ENCODE data around the gene ARID3A. TPM values are rescaled to one million over a fixed set of nuclear protein-coding genes. Genes with fewer than 3 reads are reported as not detected.
"Not testable (repeated sequence)": the region's sequence is repeated elsewhere in the genome, so short reads cannot be mapped to it uniquely, and the experiment has no call there.

Gene ARID3A
- total and polyA plus RNA-seq, 9 donors, result 1.1 to 8.1 (median 4.5) TPM

- Histone ChIP-seq H3K4me3 (no peak overlapping the region), H3K27ac (no peak overlapping the region), H3K36me3 (no peaks in the 10 kb centered on the region), H3K4me1 (ENCODE audit: insufficient read depth) (peaks cover 5% of the 10 kb centered on the region), H3K27me3 (no peaks in the 10 kb centered on the region), H3K9me3 (no peaks in the 10 kb centered on the region)
- TF ChIP-seq CTCF (IDR thresholded peaks at IDR 0.05), result no peak
- TF ChIP-seq EP300 (IDR thresholded peaks at IDR 0.05), result no peak
- TF ChIP-seq POLR2A (IDR thresholded peaks at IDR 0.05), result no peak
- WGBS, 3 donors, result 86 to 90% (median 87%) methylated on average over 30 of the region's 30 CpGs
- intact Hi-C loops (cut with DNase I), result no loop called here
- DNase-seq, result no peak
Observed at GRCh38 chr19:888581-889385, 37.1 kb upstream of the ARID3A start.

- H3K36me3 ChIP-seq, result no peaks in the 10 kb centered on the region
- 88 to 89% (median 88%) methylated on average over 23 to 26 of the region's 26 CpGs for WGBS, 3 donors
- TF ChIP-seq POLR2A (IDR thresholded peaks at IDR 0.05) (no peak), CTCF (IDR thresholded peaks at IDR 0.05) (no peak), EP300 (IDR thresholded peaks at IDR 0.05) (no peak)
- no peak for DNase-seq
- peaks cover 5% of the 10 kb centered on the region for H3K4me1 ChIP-seq (ENCODE audit: insufficient read depth)
- intact Hi-C loops (cut with DNase I), result loop anchor here in 1 of 4 donors (10.0 kb wide), 1 partner anchor 225 kb away; the partner anchor contains the start of gene RNF126
- no peaks in the 10 kb centered on the region for H3K27me3 ChIP-seq
- no peak overlapping the region for H3K4me3 ChIP-seq
- H3K9me3 ChIP-seq, result no peaks in the 10 kb centered on the region
- no peak overlapping the region for H3K27ac ChIP-seq
Observed at GRCh38 chr19:889662-890295, 36.1 kb upstream of the ARID3A start.

GRCh38 chr19:890831-891230 lies 35.0 kb upstream of the ARID3A start:
- no peak for TF ChIP-seq EP300 (IDR thresholded peaks at IDR 0.05)
- TF ChIP-seq CTCF (IDR thresholded peaks at IDR 0.05), result no peak
- no peak for TF ChIP-seq POLR2A (IDR thresholded peaks at IDR 0.05)
- Histone ChIP-seq H3K36me3 (no peaks in the 10 kb centered on the region), H3K9me3 (no peaks in the 10 kb centered on the region), H3K27ac (no peak overlapping the region), H3K27me3 (no peaks in the 10 kb centered on the region), H3K4me3 (no peak overlapping the region), H3K4me1 (ENCODE audit: insufficient read depth) (peaks cover 5% of the 10 kb centered on the region)
- intact Hi-C loops (cut with DNase I), result loop anchor here in 1 of 4 donors (10.0 kb wide), 1 partner anchor 226 kb away; the partner anchor contains the start of gene RNF126
- DNase-seq, result peak in 1 of 5 donors; percentile 36
- 87 to 90% (median 87%) methylated on average over 18 of the region's 18 CpGs for WGBS, 3 donors

GRCh38 chr19:891421-892200 lies 34.2 kb upstream of the ARID3A start:
- not testable (repeated sequence) for H3K9me3 ChIP-seq; H3K4me1 ChIP-seq (ENCODE audit: insufficient read depth); H3K27me3 ChIP-seq; H3K36me3 ChIP-seq
- H3K27ac ChIP-seq, result peak overlapping the region in 1 of 2 donors; percentile 87
- intact Hi-C loops (cut with DNase I), result loop anchor here in 1 of 4 donors (10.0 kb wide), 1 partner anchor 227 kb away; the partner anchor contains the start of gene RNF126
- H3K4me3 ChIP-seq, result peak overlapping the region; percentile 93
- WGBS, 3 donors, result 43 to 51% (median 50%) methylated on average over 30 to 50 of the region's 50 CpGs
- peak in 1 of 5 donors; percentile 34 for DNase-seq
